WTC11 (cell line): ENCODE data around the gene ADGRE1. TPM values are rescaled to one million over a fixed set of nuclear protein-coding genes. Genes with fewer than 3 reads are reported as not detected.

Experiments
- ATAC-seq: fragments of 200-7000 bp; cut with Tn5 transposase; 2 replicates; pipeline ENCODE4 v1.10.0; 2021; ENCODE audit warnings: mild to moderate bottlenecking, moderate library complexity
- CTCF ChIA-PET: fragments of 300-600 bp; sonication (Branson Sonifier 250); formaldehyde crosslinking; loops from one replicate; lab custom pipeline; 2021; ENCODE audit warnings: antibody characterized with exemption; lab: Charles Lee
- POLR2A ChIA-PET: fragments of 350-600 bp; sonication (Branson Sonifier 250); formaldehyde crosslinking; loops from one replicate; lab custom pipeline; 2021; ENCODE audit warnings: antibody characterized with exemption; lab: Charles Lee
- DNase-seq: peaks from one replicate; pipeline ENCODE4 v3.0.0; 2021; ENCODE audit warnings: low spot score
- H3K27ac Mint-ChIP-seq: 2 replicates; pipeline ENCODE4 v1.8.0; 2021; ENCODE audit warnings: mixed read lengths
- H3K27me3 Mint-ChIP-seq: 2 replicates; pipeline ENCODE4 v1.8.0; 2021; ENCODE audit warnings: low read depth, mild to moderate bottlenecking, moderate library complexity, mixed read lengths
- H3K36me3 Mint-ChIP-seq: 2 replicates; pipeline ENCODE4 v1.8.0; 2021; ENCODE audit warnings: mixed read lengths
- H3K4me1 Mint-ChIP-seq: 2 replicates; pipeline ENCODE4 v1.8.0; 2022; ENCODE audit warnings: mixed read lengths
- H3K4me3 Mint-ChIP-seq: 2 replicates; pipeline ENCODE4 v1.8.0; 2021; ENCODE audit warnings: mild to moderate bottlenecking, moderate library complexity, mixed read lengths
- H3K9me3 Mint-ChIP-seq: 2 replicates; pipeline ENCODE4 v1.8.0; 2021; ENCODE audit warnings: mixed read lengths
- AR ChIP-seq: fragments of 250-450 bp; sonication (Bioruptor Pico); IDR thresholded peaks from 2 replicates; pipeline ENCODE4 v1.9.0; 2021; ENCODE audit warnings: mild to moderate bottlenecking
- CTCF ChIP-seq: fragments of 200-600 bp; IDR thresholded peaks from 2 replicates; pipeline ENCODE4 v1.8.0; 2022; ENCODE audit warnings: antibody characterized with exemption
- E2F5 ChIP-seq: sonication (generic); formaldehyde crosslinking; IDR thresholded peaks from 2 replicates; pipeline ENCODE4 v1.8.1; 2022; ENCODE audit warnings: mild to moderate bottlenecking, moderate library complexity, missing genetic modification reagents
- ETV6 ChIP-seq: sonication (generic); formaldehyde crosslinking; IDR thresholded peaks from 2 replicates; pipeline ENCODE4 v1.8.1; 2022; ENCODE audit warnings: mild to moderate bottlenecking, missing genetic modification reagents
- FOXP4 ChIP-seq: sonication (generic); formaldehyde crosslinking; IDR thresholded peaks from 2 replicates; pipeline ENCODE4 v1.8.0; 2022; ENCODE audit warnings: mild to moderate bottlenecking, missing genetic modification reagents
- MAX ChIP-seq: sonication (generic); formaldehyde crosslinking; IDR thresholded peaks from 2 replicates; pipeline ENCODE4 v1.8.0; 2022; ENCODE audit warnings: mild to moderate bottlenecking, missing genetic modification reagents
- NFATC4 ChIP-seq: fragments of 250-450 bp; sonication (Bioruptor Pico); IDR thresholded peaks from 2 replicates; pipeline ENCODE4 v1.9.0; 2021; ENCODE audit warnings: mild to moderate bottlenecking
- NFYB ChIP-seq: sonication (generic); formaldehyde crosslinking; conservative IDR thresholded peaks from 2 replicates; pipeline ENCODE4 v1.8.0; 2022; ENCODE audit warnings: low read depth, missing genetic modification reagents
- NR3C1 ChIP-seq: sonication (generic); formaldehyde crosslinking; conservative IDR thresholded peaks from 2 replicates; pipeline ENCODE4 v1.8.1; 2023; ENCODE audit warnings: low read depth, mild to moderate bottlenecking, missing genetic modification reagents
- PREB ChIP-seq: sonication (generic); formaldehyde crosslinking; IDR thresholded peaks from 2 replicates; pipeline ENCODE4 v1.8.1; 2022; ENCODE audit warnings: mild to moderate bottlenecking, missing genetic modification reagents, moderate library complexity, borderline replicate concordance
- PRRX2 ChIP-seq: fragments of 250-450 bp; sonication (Bioruptor Pico); IDR thresholded peaks from 2 replicates; pipeline ENCODE4 v1.8.0; 2021; ENCODE audit warnings: mild to moderate bottlenecking
- RORB ChIP-seq: fragments of 250-450 bp; sonication (Bioruptor Pico); IDR thresholded peaks from 2 replicates; pipeline ENCODE4 v1.9.0; 2021; ENCODE audit warnings: mild to moderate bottlenecking
- TEAD1 ChIP-seq: sonication (generic); formaldehyde crosslinking; IDR thresholded peaks from 2 replicates; pipeline ENCODE4 v1.8.0; 2022; ENCODE audit warnings: mild to moderate bottlenecking, missing genetic modification reagents
- TEAD4 ChIP-seq: sonication (generic); formaldehyde crosslinking; IDR thresholded peaks from 2 replicates; pipeline ENCODE4 v1.8.0; 2022; ENCODE audit warnings: mild to moderate bottlenecking, missing genetic modification reagents
- ZBTB21 ChIP-seq: sonication (generic); formaldehyde crosslinking; IDR thresholded peaks from 2 replicates; pipeline ENCODE4 v1.8.1; 2023; ENCODE audit warnings: mild to moderate bottlenecking, missing genetic modification reagents, borderline replicate concordance
- ZMAT4 ChIP-seq: fragments of 250-450 bp; sonication (Bioruptor Pico); IDR thresholded peaks from 2 replicates; pipeline ENCODE4 v1.9.0; 2021; ENCODE audit warnings: mild to moderate bottlenecking
- ZNF121 ChIP-seq: sonication (generic); formaldehyde crosslinking; IDR thresholded peaks from 2 replicates; pipeline ENCODE4 v1.8.0; 2023; ENCODE audit warnings: missing genetic modification reagents
- total RNA-seq: library from RNA; stranded (reverse); gene quantifications from 3 replicates; pipeline ENCODE4 v1.2.3, GENCODE V29; 2021

Gene ADGRE1
- total RNA-seq, 1 experiment from 2014 or later, result not detected

- Mint-ChIP-seq H3K4me3 (no peak overlapping the region), H3K9me3 (peaks cover 65% of the 10 kb centered on the region)
Observed at GRCh38 chr19:6967967-6968366, 80.6 kb downstream of the ADGRE1 start.

GRCh38 chr19:6969490-6969889 lies 82.1 kb downstream of the ADGRE1 start:
- H3K27me3 Mint-ChIP-seq, result peaks cover 18% of the 10 kb centered on the region
- ChIA-PET CTCF (no interaction called here), POLR2A (no interaction called here)
- TF ChIP-seq PRRX2 (no peak), MAX (CRISPR knock-in tag) (no peak), FOXP4 (CRISPR knock-in tag) (no peak), RORB (CRISPR knock-in tag) (no peak), ZMAT4 (CRISPR knock-in tag) (no peak), PREB (no peak), NR3C1 (no peak), CTCF (no peak), AR (CRISPR knock-in tag) (no peak), NFATC4 (CRISPR knock-in tag) (no peak), ZBTB21 (CRISPR knock-in tag) (no peak), TEAD4 (CRISPR knock-in tag) (no peak), NFYB (CRISPR knock-in tag) (no peak), ZNF121 (CRISPR knock-in tag) (no peak)
- DNase-seq (no peak), ATAC-seq (no peak)
- H3K4me3 Mint-ChIP-seq, result no peak overlapping the region
- peaks cover 52% of the 10 kb centered on the region for H3K36me3 Mint-ChIP-seq
- H3K4me1 Mint-ChIP-seq, result no peaks in the 10 kb centered on the region
- H3K27ac Mint-ChIP-seq, result no peak overlapping the region
- peaks cover 69% of the 10 kb centered on the region for H3K9me3 Mint-ChIP-seq

More at GRCh38 chr19:6967967-6968366, 80.6 kb downstream of the ADGRE1 start:
- no peak for DNase-seq
- Mint-ChIP-seq H3K27ac (no peak overlapping the region), H3K36me3 (peaks cover 48% of the 10 kb centered on the region), H3K27me3 (peaks cover 8% of the 10 kb centered on the region), H3K4me1 (no peaks in the 10 kb centered on the region)
- TF ChIP-seq ETV6 (no peak), TEAD1 (CRISPR knock-in tag) (no peak), E2F5 (CRISPR knock-in tag) (no peak)
- ChIA-PET CTCF (no interaction called here), POLR2A (no interaction called here)
- ATAC-seq, result no peak
